ENCODE results near the gene ARHGAP10. TPM values are rescaled to one million over a fixed set of nuclear protein-coding genes. Genes with fewer than 3 reads are reported as not detected.

The ARHGAP10 gene
- polyA plus RNA-seq, 1 experiment, result 20.2 TPM

GRCh38 chr4:147963839-147964238 is 232.0 kb downstream of the ARHGAP10 start:
- Histone ChIP-seq H3K4me3 (ENCODE audit: low read depth, low read length) (no peak overlapping the region), H3K36me3 (ENCODE audit: control insufficient read depth, insufficient read depth, low read length) (peaks cover 2% of the 10 kb centered on the region; the same call in 1 of the 2 replicates), H3K27me3 (ENCODE audit: control insufficient read depth, insufficient read depth, low read length) (no peaks in the 10 kb centered on the region)
- TF ChIP-seq CTCF (IDR thresholded peaks at IDR 0.05; ENCODE audit: insufficient read depth, low read depth, low read length), result no peak
- DNase-seq (ENCODE audit: low read depth), result no peak
- POLR2A ChIA-PET, result no interaction called here
- CTCF ChIA-PET, result no interaction called here

GRCh38 chr4:147964266-147964880 is 232.5 kb downstream of the ARHGAP10 start:
- H3K36me3 ChIP-seq (ENCODE audit: control insufficient read depth, insufficient read depth, low read length), result peaks cover 2% of the 10 kb centered on the region; the same call in 1 of the 2 replicates
- POLR2A ChIA-PET, result no interaction called here
- no peak for TF ChIP-seq CTCF (IDR thresholded peaks at IDR 0.05; ENCODE audit: insufficient read depth, low read depth, low read length)
- CTCF ChIA-PET, result interaction anchor here (1.5 kb wide), 1 partner anchor 19 kb away, joined by 4 read pairs; no protein-coding TSS in a partner anchor
- no peak for DNase-seq (ENCODE audit: low read depth)
- no peak overlapping the region for H3K4me3 ChIP-seq (ENCODE audit: low read depth, low read length)
- H3K27me3 ChIP-seq (ENCODE audit: control insufficient read depth, insufficient read depth, low read length), result no peaks in the 10 kb centered on the region

- no peak for TF ChIP-seq CTCF (IDR thresholded peaks at IDR 0.05; ENCODE audit: insufficient read depth, low read depth, low read length)
- ChIA-PET CTCF (interaction anchor here (1.5 kb wide), 1 partner anchor 19 kb away, joined by 4 read pairs; no protein-coding TSS in a partner anchor), POLR2A (no interaction called here)
- Histone ChIP-seq H3K4me3 (ENCODE audit: low read depth, low read length) (no peak overlapping the region), H3K36me3 (ENCODE audit: control insufficient read depth, insufficient read depth, low read length) (peaks cover 2% of the 10 kb centered on the region; the same call in 1 of the 2 replicates), H3K27me3 (ENCODE audit: control insufficient read depth, insufficient read depth, low read length) (no peaks in the 10 kb centered on the region)
- DNase-seq (ENCODE audit: low read depth), result no peak
These were observed 233.2 kb downstream of the ARHGAP10 start for GRCh38 chr4:147965056-147965455.

- Histone ChIP-seq H3K4me3 (ENCODE audit: low read depth, low read length) (no peak overlapping the region), H3K36me3 (ENCODE audit: control insufficient read depth, insufficient read depth, low read length) (peaks cover 2% of the 10 kb centered on the region; the same call in 1 of the 2 replicates), H3K27me3 (ENCODE audit: control insufficient read depth, insufficient read depth, low read length) (no peaks in the 10 kb centered on the region)
- ChIA-PET POLR2A (no interaction called here), CTCF (interaction anchor here (1.5 kb wide), 1 partner anchor 18 kb away, joined by 4 read pairs; no protein-coding TSS in a partner anchor)
- TF ChIP-seq CTCF (IDR thresholded peaks at IDR 0.05; ENCODE audit: insufficient read depth, low read depth, low read length), result no peak
- no peak for DNase-seq (ENCODE audit: low read depth)
These were observed 234.0 kb downstream of the ARHGAP10 start for GRCh38 chr4:147965873-147966272.

- no peak for TF ChIP-seq CTCF (IDR thresholded peaks at IDR 0.05; ENCODE audit: insufficient read depth, low read depth, low read length)
- Histone ChIP-seq H3K4me3 (ENCODE audit: low read depth, low read length) (no peak overlapping the region), H3K27me3 (ENCODE audit: control insufficient read depth, insufficient read depth, low read length) (no peaks in the 10 kb centered on the region), H3K36me3 (ENCODE audit: control insufficient read depth, insufficient read depth, low read length) (peaks cover 2% of the 10 kb centered on the region; the same call in 1 of the 2 replicates)
- no peak for DNase-seq (ENCODE audit: low read depth)
- POLR2A ChIA-PET, result interaction anchor here (0.6 kb wide), 1 partner anchor 49 kb away, joined by 20 read pairs; no protein-coding TSS in a partner anchor
- CTCF ChIA-PET, result interaction anchor here (1.6 kb wide), 1 partner anchor 16 kb away, joined by 5 read pairs; no protein-coding TSS in a partner anchor
These were observed 236.8 kb downstream of the ARHGAP10 start for GRCh38 chr4:147968641-147969040.

Data from BJ (cell line).